ENCODE results near the gene ANGPTL8.

DNA sequence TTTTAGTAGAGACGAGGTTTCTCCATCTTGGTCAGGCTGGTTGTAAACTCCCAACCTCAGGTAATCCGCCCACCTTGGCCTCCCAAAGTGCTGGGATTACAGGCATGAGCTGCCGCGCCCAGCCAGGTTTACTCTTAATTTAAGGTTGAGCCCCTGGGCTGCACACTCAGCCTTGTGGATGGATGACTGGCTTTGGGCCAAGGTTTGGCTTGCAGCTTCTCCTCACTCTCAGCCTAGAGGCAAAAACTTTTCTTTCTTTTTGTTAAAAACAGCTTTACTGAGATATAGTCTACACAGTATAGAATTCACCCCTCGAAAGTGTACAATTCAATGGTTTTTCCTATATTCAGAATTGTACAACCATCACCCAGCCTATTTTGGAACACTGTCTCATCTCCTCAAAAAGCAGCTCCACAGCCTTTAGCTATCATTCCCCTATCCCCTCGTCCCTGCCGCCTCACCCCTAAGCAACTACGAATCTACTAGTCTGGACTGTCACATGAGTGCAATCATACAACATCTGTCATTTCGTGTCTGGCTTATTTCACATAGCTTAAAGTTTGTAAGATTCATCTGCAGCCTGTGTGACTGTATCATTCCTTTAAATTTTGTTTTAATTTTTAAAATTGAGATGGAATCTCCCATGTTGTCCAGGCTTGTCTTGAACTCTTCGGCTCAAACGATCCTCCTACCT, 42.1 kb downstream of the ANGPTL8 start:
- TF ChIP-seq EZH2 (IDR thresholded peaks at IDR 0.05; ENCODE audit: insufficient read depth, poor library complexity, severe bottlenecking) (no peak), EZH2phosphoT487 (IDR thresholded peaks at IDR 0.05; ENCODE audit: insufficient read depth, low read depth) (no peak)
